Activated CD4-positive, alpha-beta T cell treated with anti-CD3 and anti-CD28 coated beads, Interleukin-2, Interleukin-4, amounts not matched to agents 100 ng/mL and 50 ng/mL, durations not matched to agents 16 hours and 8 hours (primary cell): ENCODE results near the gene MYO1B.

ENCODE experiments used
- DNase-seq: peaks from one replicate; pipeline ENCODE4 v3.0.0-alpha.2; 2020; ENCODE audit warnings: low spot score

Gene MYO1B

GRCh38 chr2:191298306-191298705, 53.1 kb downstream of the MYO1B start:
- no peak for DNase-seq

- DNase-seq, result no peak
These were observed 53.8 kb downstream of the MYO1B start for GRCh38 chr2:191299010-191299409.

GRCh38 chr2:191299866-191300265, 54.7 kb downstream of the MYO1B start:
- DNase-seq, result no peak

- no peak for DNase-seq
These were observed 56.8 kb downstream of the MYO1B start for GRCh38 chr2:191301971-191302370.

GRCh38 chr2:191302459-191303139, 57.4 kb downstream of the MYO1B start:
- DNase-seq, result no peak

- no peak for DNase-seq
These were observed 58.2 kb downstream of the MYO1B start for GRCh38 chr2:191303140-191304005.

GRCh38 chr2:191304939-191305875, 60.0 kb downstream of the MYO1B start:
- DNase-seq, result no peak

- no peak for DNase-seq
These were observed 62.8 kb downstream of the MYO1B start for GRCh38 chr2:191308026-191308425.

GRCh38 chr2:191311156-191311555, 66.0 kb downstream of the MYO1B start:
- DNase-seq, result no peak

- no peak for DNase-seq
These were observed 66.4 kb downstream of the MYO1B start for GRCh38 chr2:191311627-191312026.

GRCh38 chr2:191312163-191312562, 67.0 kb downstream of the MYO1B start:
- DNase-seq, result no peak

- no peak for DNase-seq
These were observed 67.5 kb downstream of the MYO1B start for GRCh38 chr2:191312662-191313061.

GRCh38 chr2:191314697-191315364, 69.6 kb downstream of the MYO1B start:
- DNase-seq, result no peak

- DNase-seq, result no peak
These were observed 70.2 kb downstream of the MYO1B start for GRCh38 chr2:191315365-191315752.

GRCh38 chr2:191316246-191316994, 71.2 kb downstream of the MYO1B start:
- DNase-seq, result no peak

- DNase-seq, result no peak
These were observed 73.0 kb downstream of the MYO1B start for GRCh38 chr2:191318037-191318728.

GRCh38 chr2:191318729-191319078, 73.5 kb downstream of the MYO1B start:
- no peak for DNase-seq

- no peak for DNase-seq
These were observed 74.0 kb downstream of the MYO1B start for GRCh38 chr2:191319186-191319585.

GRCh38 chr2:191320881-191321280, 75.7 kb downstream of the MYO1B start:
- DNase-seq, result no peak

- no peak for DNase-seq
These were observed 76.9 kb downstream of the MYO1B start for GRCh38 chr2:191321861-191322662.
